Hepatocyte (in vitro differentiated cells): Measurements from ENCODE around the gene GALNTL6. TPM values are rescaled to one million over a fixed set of nuclear protein-coding genes. Genes with fewer than 3 reads are reported as not detected.

Experiments used
- DNase-seq: peaks from one replicate; pipeline ENCODE4 v3.0.0-alpha.2; 2016; ENCODE audit warnings: low spot score
- H2AFZ ChIP-seq: fragments of 200-600 bp; sonication (generic); 2 replicates; pipeline ENCODE4 v1.6.0; 2016; ENCODE audit warnings: antibody characterized with exemption, mild to moderate bottlenecking
- H3K27ac ChIP-seq: fragments of 200-600 bp; sonication (generic); 2 replicates; pipeline ENCODE4 v1.5.1; 2016; ENCODE audit warnings: mild to moderate bottlenecking
- H3K27me3 ChIP-seq: fragments of 200-600 bp; sonication (generic); 2 replicates; pipeline ENCODE4 v1.6.1; 2016
- H3K36me3 ChIP-seq: fragments of 200-600 bp; sonication (generic); replicated peaks from 2 replicates; pipeline ENCODE4 v1.5.1; 2016; ENCODE audit warnings: low read depth; ENCODE audit not compliant: insufficient read depth
- H3K4me1 ChIP-seq: fragments of 200-600 bp; sonication (generic); 2 replicates; pipeline ENCODE4 v1.5.1; 2016; ENCODE audit warnings: mild to moderate bottlenecking, moderate library complexity; ENCODE audit not compliant: insufficient read depth
- H3K4me2 ChIP-seq: fragments of 200-600 bp; sonication (generic); 2 replicates; pipeline ENCODE4 v1.6.0; 2016
- H3K4me3 ChIP-seq: fragments of 200-600 bp; sonication (generic); 2 replicates; pipeline ENCODE4 v1.5.1; 2016; ENCODE audit warnings: mild to moderate bottlenecking
- H3K79me2 ChIP-seq: fragments of 200-600 bp; sonication (generic); 2 replicates; pipeline ENCODE4 v1.6.0; 2017; ENCODE audit warnings: mild to moderate bottlenecking
- H3K9me2 ChIP-seq: fragments of 200-600 bp; sonication (generic); replicated peaks from 2 replicates; pipeline ENCODE4 v1.6.0; 2017; ENCODE audit warnings: mild to moderate bottlenecking; ENCODE audit not compliant: insufficient read depth
- H3K9me3 ChIP-seq: fragments of 200-600 bp; sonication (generic); 2 replicates; pipeline ENCODE4 v1.5.1; 2016; ENCODE audit warnings: low read depth, mild to moderate bottlenecking
- H4K20me1 ChIP-seq: fragments of 200-600 bp; sonication (generic); 2 replicates; pipeline ENCODE4 v1.6.0; 2016; ENCODE audit warnings: mild to moderate bottlenecking; ENCODE audit not compliant: insufficient read depth, poor library complexity, severe bottlenecking
- EZH2 ChIP-seq: fragments of 200-600 bp; sonication (generic); IDR thresholded peaks from 2 replicates; pipeline ENCODE4 v1.6.1; 2016; ENCODE audit warnings: antibody characterized with exemption, mild to moderate bottlenecking, borderline replicate concordance
- EZH2phosphoT487 ChIP-seq: fragments of 200-600 bp; sonication (generic); IDR thresholded peaks from one replicate; pipeline ENCODE4 v1.6.1; 2018; ENCODE audit warnings: antibody characterized with exemption, mild to moderate bottlenecking, low read depth, moderate library complexity; ENCODE audit not compliant: unreplicated experiment, severe bottlenecking
- WGBS: methylation state at CpG from one replicate; pipeline ENCODE4 v1.1.6; 2016; ENCODE audit warnings: low lambda C conversion rate; ENCODE audit errors: missing lambda C conversion rate; 5-methylcytosine and 5-hydroxymethylcytosine counted together
- polyA plus RNA-seq: library from polyadenylated mRNA; unstranded; fragments of >200 nt; fragmentation: Nextera tagmentation; extraction: Ambion mirVana; gene quantifications from 2 replicates; pipeline ENCODE4 v1.2.1, GENCODE V29; 2016
- total RNA-seq: library from RNA; depleted of rRNA; stranded (reverse); fragments of >200 nt; gene quantifications from 2 replicates; pipeline ENCODE4 v1.2.3, GENCODE V29; 2014
- TF ChIP-seq, protein P1 (sequence below): fragments of 200-600 bp; sonication (generic); IDR thresholded peaks from 2 replicates; pipeline ENCODE4 v1.5.1; 2016; ENCODE audit warnings: antibody characterized with exemption, mild to moderate bottlenecking; ENCODE audit not compliant: poor library complexity

The GALNTL6 gene
- total and polyA plus RNA-seq, 2 experiments from 2014 or later = 0.53 to 0.74 TPM

DNA sequence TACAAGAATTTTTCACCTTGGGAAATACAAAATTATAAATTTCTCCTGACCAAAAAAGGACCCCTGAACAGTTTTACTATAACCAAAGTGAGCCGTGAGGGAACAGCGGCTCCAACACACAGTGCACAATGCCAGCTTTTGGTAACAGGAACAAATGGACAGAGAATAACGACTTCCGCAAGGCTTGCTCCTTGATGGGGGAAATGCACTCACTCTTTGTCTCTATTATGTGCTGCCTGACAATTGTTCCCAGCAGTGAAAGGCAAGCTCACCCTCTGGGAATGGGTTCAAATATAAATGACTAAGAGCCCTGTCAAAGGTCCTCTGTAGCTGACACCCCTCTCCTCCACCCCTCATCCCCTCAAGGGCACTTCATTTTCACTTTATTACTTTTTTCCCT lies 1029.6 kb downstream of the GALNTL6 start:
- Histone ChIP-seq H3K36me3 (no peaks in the 10 kb centered on the region), H3K4me1 (no peaks in the 10 kb centered on the region), H3K9me2 (no peaks in the 10 kb centered on the region), H3K27ac (no peak overlapping the region), H4K20me1 (no peaks in the 10 kb centered on the region), H2AFZ (no peak overlapping the region), H3K4me3 (no peak overlapping the region), H3K4me2 (no peak overlapping the region), H3K27me3 (no peaks in the 10 kb centered on the region), H3K79me2 (no peaks in the 10 kb centered on the region), H3K9me3 (no peaks in the 10 kb centered on the region)
- no peak for TF ChIP-seq EZH2phosphoT487
- TF ChIP-seq, protein P1, sequence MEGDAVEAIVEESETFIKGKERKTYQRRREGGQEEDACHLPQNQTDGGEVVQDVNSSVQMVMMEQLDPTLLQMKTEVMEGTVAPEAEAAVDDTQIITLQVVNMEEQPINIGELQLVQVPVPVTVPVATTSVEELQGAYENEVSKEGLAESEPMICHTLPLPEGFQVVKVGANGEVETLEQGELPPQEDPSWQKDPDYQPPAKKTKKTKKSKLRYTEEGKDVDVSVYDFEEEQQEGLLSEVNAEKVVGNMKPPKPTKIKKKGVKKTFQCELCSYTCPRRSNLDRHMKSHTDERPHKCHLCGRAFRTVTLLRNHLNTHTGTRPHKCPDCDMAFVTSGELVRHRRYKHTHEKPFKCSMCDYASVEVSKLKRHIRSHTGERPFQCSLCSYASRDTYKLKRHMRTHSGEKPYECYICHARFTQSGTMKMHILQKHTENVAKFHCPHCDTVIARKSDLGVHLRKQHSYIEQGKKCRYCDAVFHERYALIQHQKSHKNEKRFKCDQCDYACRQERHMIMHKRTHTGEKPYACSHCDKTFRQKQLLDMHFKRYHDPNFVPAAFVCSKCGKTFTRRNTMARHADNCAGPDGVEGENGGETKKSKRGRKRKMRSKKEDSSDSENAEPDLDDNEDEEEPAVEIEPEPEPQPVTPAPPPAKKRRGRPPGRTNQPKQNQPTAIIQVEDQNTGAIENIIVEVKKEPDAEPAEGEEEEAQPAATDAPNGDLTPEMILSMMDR = no peak
- TF ChIP-seq EZH2 = no peak
- 90% methylated on average over 4 of the region's 4 CpGs for WGBS
- no peak for DNase-seq

DNA sequence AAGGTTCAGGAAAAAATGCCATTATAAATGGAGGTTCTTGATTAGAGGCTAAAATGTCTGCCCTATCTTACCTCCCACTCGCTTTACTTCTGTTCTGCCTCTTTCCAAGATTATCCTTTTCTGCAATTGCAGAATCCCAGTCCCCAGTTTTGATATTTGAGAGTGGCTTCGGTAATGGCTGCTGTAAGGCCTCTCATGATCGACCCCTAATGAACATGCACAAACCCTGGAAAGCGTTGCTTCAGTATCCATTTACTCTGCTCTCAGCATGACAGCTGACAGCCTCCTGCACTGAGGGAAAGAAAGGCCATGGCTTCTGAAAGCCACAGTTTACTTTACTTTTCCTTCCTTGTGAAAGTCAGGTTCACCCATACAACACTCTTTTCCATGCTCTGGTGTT lies 1030.0 kb downstream of the GALNTL6 start:
- no peak for DNase-seq
- WGBS = 93% methylated on average over 4 of the region's 4 CpGs
- TF ChIP-seq EZH2 = no peak
- TF ChIP-seq, protein P1 = no peak
- no peak for TF ChIP-seq EZH2phosphoT487
- Histone ChIP-seq H3K9me3 (no peaks in the 10 kb centered on the region), H3K27ac (no peak overlapping the region), H3K4me2 (no peak overlapping the region), H3K9me2 (no peaks in the 10 kb centered on the region), H3K36me3 (no peaks in the 10 kb centered on the region), H3K79me2 (no peaks in the 10 kb centered on the region), H3K4me3 (no peak overlapping the region), H3K4me1 (no peaks in the 10 kb centered on the region), H2AFZ (no peak overlapping the region), H4K20me1 (no peaks in the 10 kb centered on the region), H3K27me3 (no peaks in the 10 kb centered on the region)

- Histone ChIP-seq H3K27me3 (no peaks in the 10 kb centered on the region), H2AFZ (no peak overlapping the region), H3K79me2 (no peaks in the 10 kb centered on the region), H3K36me3 (no peaks in the 10 kb centered on the region), H3K4me2 (no peak overlapping the region), H3K9me3 (no peaks in the 10 kb centered on the region), H3K27ac (no peak overlapping the region), H3K4me3 (no peak overlapping the region), H4K20me1 (no peaks in the 10 kb centered on the region), H3K9me2 (no peaks in the 10 kb centered on the region), H3K4me1 (no peaks in the 10 kb centered on the region)
- no peak for TF ChIP-seq EZH2
- TF ChIP-seq, protein P1 = no peak
- no peak for TF ChIP-seq EZH2phosphoT487
- DNase-seq = no peak
- WGBS = 97% methylated on average over 4 of the region's 4 CpGs
Measured at GRCh38 chr4:172844556-172844955, 1031.4 kb downstream of the GALNTL6 start.

DNA sequence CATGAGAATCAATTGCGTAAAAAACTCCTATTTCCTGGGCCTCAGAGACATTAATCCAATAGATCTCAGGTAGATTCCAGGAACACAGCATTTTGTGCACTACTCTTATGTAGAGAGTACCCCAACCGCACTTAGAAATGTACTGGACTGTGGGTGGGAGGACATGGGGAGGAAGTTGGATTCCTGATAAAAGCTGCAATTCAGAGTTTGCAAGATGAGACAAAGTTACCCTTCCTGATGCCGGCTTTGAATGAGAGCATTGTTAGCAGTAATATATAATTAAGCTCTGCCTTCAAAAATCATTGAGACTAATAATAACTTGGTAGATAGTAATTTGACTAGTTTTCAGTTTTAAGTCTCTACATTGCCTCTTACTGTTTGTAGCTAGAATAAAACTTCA lies 1032.1 kb downstream of the GALNTL6 start:
- TF ChIP-seq EZH2phosphoT487 (no peak), EZH2 (no peak)
- TF ChIP-seq, protein P1 = no peak
- Histone ChIP-seq H3K9me3 (no peaks in the 10 kb centered on the region), H3K27me3 (no peaks in the 10 kb centered on the region), H3K36me3 (no peaks in the 10 kb centered on the region), H3K27ac (no peak overlapping the region), H3K9me2 (no peaks in the 10 kb centered on the region), H3K4me3 (no peak overlapping the region), H3K79me2 (no peaks in the 10 kb centered on the region), H3K4me1 (no peaks in the 10 kb centered on the region), H4K20me1 (no peaks in the 10 kb centered on the region), H2AFZ (no peak overlapping the region), H3K4me2 (no peak overlapping the region)
- WGBS = 92% methylated on average over 3 of the region's 3 CpGs
- no peak for DNase-seq
